ENCODE data around the gene TRIM51. TPM values are rescaled to one million over a fixed set of nuclear protein-coding genes. Genes with fewer than 3 reads are reported as not detected.
"Not testable (repeated sequence)": the region's sequence is repeated elsewhere in the genome, so short reads cannot be mapped to it uniquely, and the experiment has no call there.

TRIM51 gene
- 1 to 10 TPM in 1 of 3 donors, under 1 TPM in 1, not detected in 1; 0.25 to 8.5 TPM for total RNA-seq
- total RNA-seq (2013) = not detected

DNA sequence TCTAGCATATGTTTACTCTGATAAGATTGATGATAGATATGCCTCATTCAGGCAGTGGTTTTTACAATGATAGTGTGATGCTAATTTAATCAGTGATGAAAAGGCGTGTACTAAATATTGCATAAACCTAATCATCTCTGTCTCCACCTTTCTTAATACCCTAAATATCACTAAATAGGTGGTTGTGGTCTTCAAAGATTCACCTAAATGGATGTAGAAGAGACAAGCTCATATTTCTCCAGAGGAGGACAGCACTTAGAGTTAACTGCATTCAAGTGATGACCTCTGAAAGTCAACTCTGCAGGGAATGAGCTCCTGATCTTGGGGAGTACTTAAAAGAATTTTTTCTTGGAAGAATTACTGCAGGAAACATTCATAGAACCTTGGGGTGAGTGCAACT lies at the start of gene TRIM51:
Gene TRIM51, plus strand, starts transcription at position 301 of the 400 bp plus-strand sequence. CDS start 2,132 bp downstream, outside the sequence.
- peaks cover 13 to 16% of the 10 kb centered on the region in 2 donors for H3K9me3 Mint-ChIP-seq
- no CpG with 5 or more reads among the region's 1 CpG for WGBS (ENCODE audit: insufficient coverage)
- H3K27me3 Mint-ChIP-seq (ENCODE audit: low read depth in 2 of 2); H3K36me3 ChIP-seq (ENCODE audit: control insufficient read depth, insufficient read depth, low read length); H3K9me3 ChIP-seq (ENCODE audit: control insufficient read depth, insufficient read depth, low read length); H3K4me1 Mint-ChIP-seq; H3K27me3 ChIP-seq (ENCODE audit: control insufficient read depth, insufficient read depth, low read length); ATAC-seq; intact Hi-C loops (cut with micrococcal nuclease); DNase-seq; H3K4me3 ChIP-seq (ENCODE audit: low read length); H3K4me1 ChIP-seq (ENCODE audit: control insufficient read depth, insufficient read depth, low read length); H3K27ac Mint-ChIP-seq; H3K4me3 Mint-ChIP-seq; H3K27ac ChIP-seq (ENCODE audit: low read length): not testable (repeated sequence)
- peaks cover 14% of the 10 kb centered on the region for H3K36me3 Mint-ChIP-seq

- peaks cover 13% of the 10 kb centered on the region for H3K36me3 Mint-ChIP-seq
- WGBS (ENCODE audit: insufficient coverage) = 48% methylated on average over 3 of the region's 3 CpGs
- no peak within 1 kb of the TSS for H3K4me3 ChIP-seq (ENCODE audit: low read length)
- no peak within 1 kb of the TSS for H3K4me3 Mint-ChIP-seq
- H3K27ac ChIP-seq (ENCODE audit: low read length) = no peak within 1 kb of the TSS
- H3K36me3 ChIP-seq (ENCODE audit: control insufficient read depth, insufficient read depth, low read length) = no peaks in the 10 kb centered on the region
- no peak for DNase-seq
- H3K4me1 ChIP-seq (ENCODE audit: control insufficient read depth, insufficient read depth, low read length) = no peaks in the 10 kb centered on the region
- H3K27me3 Mint-ChIP-seq (ENCODE audit: low read depth in 2 of 2) = no peaks in the 10 kb centered on the region
- TF ChIP-seq, protein P1, sequence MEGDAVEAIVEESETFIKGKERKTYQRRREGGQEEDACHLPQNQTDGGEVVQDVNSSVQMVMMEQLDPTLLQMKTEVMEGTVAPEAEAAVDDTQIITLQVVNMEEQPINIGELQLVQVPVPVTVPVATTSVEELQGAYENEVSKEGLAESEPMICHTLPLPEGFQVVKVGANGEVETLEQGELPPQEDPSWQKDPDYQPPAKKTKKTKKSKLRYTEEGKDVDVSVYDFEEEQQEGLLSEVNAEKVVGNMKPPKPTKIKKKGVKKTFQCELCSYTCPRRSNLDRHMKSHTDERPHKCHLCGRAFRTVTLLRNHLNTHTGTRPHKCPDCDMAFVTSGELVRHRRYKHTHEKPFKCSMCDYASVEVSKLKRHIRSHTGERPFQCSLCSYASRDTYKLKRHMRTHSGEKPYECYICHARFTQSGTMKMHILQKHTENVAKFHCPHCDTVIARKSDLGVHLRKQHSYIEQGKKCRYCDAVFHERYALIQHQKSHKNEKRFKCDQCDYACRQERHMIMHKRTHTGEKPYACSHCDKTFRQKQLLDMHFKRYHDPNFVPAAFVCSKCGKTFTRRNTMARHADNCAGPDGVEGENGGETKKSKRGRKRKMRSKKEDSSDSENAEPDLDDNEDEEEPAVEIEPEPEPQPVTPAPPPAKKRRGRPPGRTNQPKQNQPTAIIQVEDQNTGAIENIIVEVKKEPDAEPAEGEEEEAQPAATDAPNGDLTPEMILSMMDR (IDR thresholded peaks at IDR 0.05) = no peak
- no peaks in the 10 kb centered on the region for H3K4me1 Mint-ChIP-seq
- H3K9me3 Mint-ChIP-seq = peaks cover 13 to 25% of the 10 kb centered on the region in 2 donors
- H3K9me3 ChIP-seq (ENCODE audit: control insufficient read depth, insufficient read depth, low read length) = peaks cover 5% of the 10 kb centered on the region
- H3K27ac Mint-ChIP-seq = no peak within 1 kb of the TSS
- intact Hi-C loops (cut with micrococcal nuclease) = loop anchor here (10.0 kb wide), 1 partner anchor 64 kb away; the partner anchor contains the start of gene OR5D13
- no peak for ATAC-seq
- no peaks in the 10 kb centered on the region for H3K27me3 ChIP-seq (ENCODE audit: control insufficient read depth, insufficient read depth, low read length)
Measured at GRCh38 chr11:55838452-55838851, 44.6 kb upstream of the TRIM51 start, which contains the start of gene OR5D16. Gene OR5D16 (plus strand): TSS chr11:55838752. CDS start chr11:55838752, 0 bp downstream.

DNA sequence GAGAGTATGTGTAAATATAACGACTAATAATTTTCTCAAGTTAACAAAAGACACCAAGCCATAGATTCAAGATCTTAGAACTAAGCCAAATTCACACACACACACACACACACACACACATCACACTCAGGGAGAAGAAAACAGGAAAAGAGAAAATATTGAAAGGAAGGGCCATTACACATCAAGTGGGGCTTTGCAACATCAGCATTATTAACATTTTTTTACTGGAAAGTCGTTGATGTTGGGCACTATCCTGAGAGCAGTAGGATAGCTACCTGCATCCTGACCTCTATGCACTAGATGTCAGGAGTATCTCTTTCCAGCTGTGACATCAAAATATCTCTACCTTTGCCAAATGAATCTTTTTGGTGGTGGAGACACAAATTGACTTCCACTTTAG lies 35.6 kb upstream of the TRIM51 start:
- H3K9me3 ChIP-seq (ENCODE audit: control insufficient read depth, insufficient read depth, low read length) = no peaks in the 10 kb centered on the region
- no peak overlapping the region for H3K27ac ChIP-seq (ENCODE audit: low read length)
- Mint-ChIP-seq H3K27ac (no peak overlapping the region), H3K4me1 (no peaks in the 10 kb centered on the region), H3K36me3 (peaks cover 9% of the 10 kb centered on the region), H3K27me3 (ENCODE audit: low read depth in 2 of 2) (no peaks in the 10 kb centered on the region), H3K4me3 (no peak overlapping the region), H3K9me3 (peaks cover 9 to 21% of the 10 kb centered on the region in 2 donors)
- no peak for DNase-seq
- TF ChIP-seq, protein P1 (IDR thresholded peaks at IDR 0.05) = no peak
- no peaks in the 10 kb centered on the region for H3K4me1 ChIP-seq (ENCODE audit: control insufficient read depth, insufficient read depth, low read length)
- intact Hi-C loops (cut with micrococcal nuclease) = no loop called here
- H3K4me3 ChIP-seq (ENCODE audit: low read length) = no peak overlapping the region
- ATAC-seq = no peak
- H3K36me3 ChIP-seq (ENCODE audit: control insufficient read depth, insufficient read depth, low read length) = no peaks in the 10 kb centered on the region
- WGBS (ENCODE audit: insufficient coverage) = 25% methylated on average over 1 of the region's 2 CpGs
- no peaks in the 10 kb centered on the region for H3K27me3 ChIP-seq (ENCODE audit: control insufficient read depth, insufficient read depth, low read length)

DNA sequence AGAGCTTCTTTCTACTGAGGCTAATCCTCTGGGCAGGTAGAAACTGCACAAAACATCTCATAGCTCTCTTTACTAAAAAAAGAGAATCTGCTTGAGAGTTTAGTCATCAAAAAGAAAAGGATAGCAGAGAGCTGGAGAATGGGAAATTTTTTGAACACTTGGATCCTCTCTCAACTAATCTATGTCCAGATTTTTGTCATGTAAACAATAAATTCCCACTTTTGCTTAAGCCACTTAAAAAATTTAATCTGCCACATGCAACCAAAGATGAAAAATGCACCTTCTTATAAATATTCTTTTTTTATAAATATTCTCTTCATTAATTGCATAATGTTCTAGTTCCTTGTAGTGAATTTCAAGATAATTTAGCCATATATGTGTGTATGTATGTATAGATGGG lies 34.1 kb upstream of the TRIM51 start:
- Mint-ChIP-seq H3K27me3 (ENCODE audit: low read depth in 2 of 2) (no peaks in the 10 kb centered on the region), H3K9me3 (peaks cover 14 to 31% of the 10 kb centered on the region in 2 donors), H3K4me1 (no peaks in the 10 kb centered on the region), H3K36me3 (peaks cover 9% of the 10 kb centered on the region), H3K4me3 (no peak overlapping the region), H3K27ac (no peak overlapping the region)
- ATAC-seq (no peak), DNase-seq (no peak)
- intact Hi-C loops (cut with micrococcal nuclease) = no loop called here
- Histone ChIP-seq H3K4me1 (ENCODE audit: control insufficient read depth, insufficient read depth, low read length) (no peaks in the 10 kb centered on the region), H3K36me3 (ENCODE audit: control insufficient read depth, insufficient read depth, low read length) (no peaks in the 10 kb centered on the region), H3K4me3 (ENCODE audit: low read length) (no peak overlapping the region), H3K9me3 (ENCODE audit: control insufficient read depth, insufficient read depth, low read length) (no peaks in the 10 kb centered on the region), H3K27me3 (ENCODE audit: control insufficient read depth, insufficient read depth, low read length) (no peaks in the 10 kb centered on the region), H3K27ac (ENCODE audit: low read length) (no peak overlapping the region)
- TF ChIP-seq, protein P1 (IDR thresholded peaks at IDR 0.05) = no peak
